NCI-H2227 treated with DMSO at 0.1 percent for 48 hours (cell line): Measurements from ENCODE around the gene PPP1R8.
"Not testable (repeated sequence)": the region's sequence is repeated elsewhere in the genome, so short reads cannot be mapped to it uniquely, and the experiment has no call there.

ENCODE experiments used
- DNase-seq: peaks from one replicate; lab custom pipeline; 2025; lab: John Stamatoyannopoulos, UW

PPP1R8 gene

DNA sequence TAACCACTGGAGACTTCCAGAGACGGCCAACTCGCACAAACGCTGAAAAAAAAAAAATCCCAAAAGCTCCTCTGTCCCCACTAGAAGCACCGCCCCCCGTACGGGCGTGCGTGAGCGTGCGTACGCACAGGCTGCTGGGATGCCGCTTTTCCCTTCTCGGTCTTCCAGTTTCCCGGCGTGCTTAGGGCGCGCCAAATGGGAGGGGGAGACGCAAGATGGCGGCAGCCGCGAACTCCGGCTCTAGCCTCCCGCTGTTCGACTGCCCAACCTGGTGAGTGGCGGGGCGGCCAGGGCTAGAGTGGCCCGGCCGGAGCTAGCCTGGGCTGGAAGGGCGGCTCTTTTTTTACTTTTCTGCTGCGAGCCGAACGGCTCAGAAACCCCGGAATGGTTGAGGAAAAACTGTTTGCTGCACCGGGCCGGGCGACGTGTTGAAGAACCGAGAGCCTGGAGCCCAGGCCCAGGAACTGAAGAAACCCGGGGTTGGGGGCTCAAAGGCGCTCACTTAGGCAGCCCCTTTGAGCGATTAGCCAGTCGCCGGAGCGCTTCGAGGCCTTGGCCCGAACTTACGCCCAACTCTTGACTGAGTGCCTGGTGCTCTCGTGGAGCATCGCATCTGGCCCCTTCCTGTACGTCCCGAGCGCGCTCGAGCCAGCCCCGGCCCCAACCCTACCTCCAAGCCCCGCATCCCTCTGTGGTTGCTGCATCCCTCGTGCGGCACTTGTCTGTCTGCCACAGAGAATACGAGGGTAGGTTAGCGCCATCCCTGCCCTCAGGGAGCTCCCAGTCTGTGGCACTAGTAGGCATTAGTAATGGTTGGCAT is at the start of gene PPP1R8:
Gene PPP1R8 (plus strand): TSS at position 162 of the 820 bp plus-strand sequence. CDS start 54 bp downstream, at position 216.
- DNase-seq, result peak; percentile 97

DNA sequence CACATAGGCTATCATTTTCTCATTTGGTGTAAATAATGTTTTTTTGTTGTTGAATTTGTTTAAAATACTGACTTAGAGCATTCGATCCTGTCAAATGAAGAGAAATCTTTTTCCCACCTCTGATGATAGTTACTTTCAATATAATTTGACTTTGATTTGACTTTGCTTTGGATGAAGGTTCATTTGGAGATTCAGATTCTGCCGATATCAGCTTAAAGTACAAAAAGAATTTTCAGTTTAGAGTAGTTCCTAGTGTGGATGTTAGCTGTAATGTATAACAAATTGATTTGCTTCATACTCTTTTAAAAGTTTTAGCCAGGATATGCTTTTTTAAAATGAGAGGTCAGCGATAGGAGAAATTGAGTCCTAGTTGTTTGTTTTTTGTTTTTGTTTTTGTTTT is 47.6 kb upstream of the PPP1R8 start:
- DNase-seq, result no peak

DNA sequence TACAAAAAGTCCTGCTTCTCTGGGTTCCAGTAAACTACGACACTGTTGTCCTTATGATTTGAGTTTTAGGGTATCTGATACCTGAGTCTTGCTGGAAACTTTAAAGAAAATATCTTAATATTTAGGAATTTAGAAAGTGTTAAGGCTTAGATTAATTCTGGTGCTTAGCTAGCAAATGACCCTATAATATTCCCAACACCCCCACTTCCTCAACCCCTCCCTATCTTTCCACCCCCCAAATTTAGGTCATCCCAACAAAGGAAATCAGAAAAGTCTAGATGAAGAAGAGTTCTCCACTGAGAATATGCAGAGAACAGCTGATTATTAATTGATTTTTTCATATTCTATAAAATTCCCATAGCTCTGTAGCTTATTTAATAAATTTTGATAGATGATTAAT is 45.9 kb upstream of the PPP1R8 start:
- DNase-seq, result no peak

DNA sequence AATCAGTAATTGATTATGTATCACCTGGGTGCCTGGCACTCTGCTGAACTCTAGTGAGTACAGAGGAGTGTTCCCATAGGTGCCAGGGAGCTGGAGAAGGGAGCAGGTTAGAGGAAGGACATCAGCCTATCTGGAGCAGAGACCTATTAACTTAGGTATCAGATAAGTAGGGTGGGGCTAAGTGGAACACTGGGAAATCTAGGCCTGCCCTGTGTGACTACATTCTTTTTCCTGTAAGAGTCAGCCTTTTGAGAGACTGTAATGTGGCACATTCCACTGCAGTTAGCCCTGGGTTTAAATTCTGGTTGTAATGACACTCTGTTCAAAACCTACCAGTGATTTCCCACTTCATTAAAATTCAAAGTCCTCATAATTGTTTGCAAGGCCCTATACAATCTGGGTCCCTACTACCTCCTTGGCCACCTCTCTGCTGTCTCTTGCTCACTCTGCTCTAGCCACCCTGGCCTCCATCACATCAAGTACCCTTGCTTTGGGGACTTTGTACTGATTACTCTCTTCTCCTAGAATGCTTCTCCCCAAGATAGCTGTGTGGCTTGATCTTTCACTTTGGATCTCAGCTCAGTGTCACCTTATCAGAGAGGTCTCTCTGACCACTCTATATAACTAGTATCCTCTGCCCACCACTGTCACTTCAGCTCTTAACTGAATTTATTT is 44.7 kb upstream of the PPP1R8 start:
- DNase-seq, result no peak

DNA sequence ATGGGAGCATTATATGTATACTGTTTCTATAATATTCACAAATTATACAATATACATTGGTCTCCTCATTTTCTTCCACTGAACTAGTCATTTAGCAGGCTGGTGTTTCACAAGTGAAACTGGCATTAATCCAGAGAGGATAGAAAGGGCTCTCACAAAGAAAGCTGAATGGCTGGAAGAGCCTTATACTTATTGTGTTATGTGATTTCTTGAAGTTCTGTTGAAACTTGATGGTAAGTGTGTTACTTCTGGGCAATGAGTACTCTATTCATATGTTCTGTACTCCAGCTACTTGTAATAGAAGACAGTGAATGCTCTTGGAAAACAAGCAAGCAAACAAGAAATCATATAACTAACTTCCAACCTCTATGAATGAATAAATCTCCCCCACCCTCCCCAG is 42.7 kb upstream of the PPP1R8 start:
- no peak for DNase-seq

DNA sequence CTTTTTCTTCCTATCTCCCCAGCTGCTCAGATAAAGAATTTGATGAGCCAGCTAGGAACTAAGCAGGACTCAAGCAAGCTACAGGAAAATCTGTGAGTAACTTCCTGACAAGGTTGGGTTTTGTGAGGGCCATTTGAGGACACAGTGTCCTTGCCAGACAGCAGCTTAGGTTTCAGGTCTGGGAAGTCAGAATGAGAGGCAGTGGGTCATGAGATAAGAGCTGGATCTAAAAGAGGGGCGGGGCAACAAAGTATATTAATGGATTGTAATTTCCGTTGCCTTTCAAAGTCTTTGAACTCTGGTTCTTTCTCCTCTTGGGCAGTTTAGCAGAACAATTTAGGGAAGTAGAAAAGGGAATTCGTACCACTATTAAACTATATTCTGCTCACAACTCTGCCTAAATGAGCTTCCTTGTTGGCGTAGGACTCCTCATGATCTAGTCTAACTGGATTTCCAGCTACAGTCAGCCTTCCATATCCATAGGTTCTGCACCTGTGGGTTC is 41.0 kb upstream of the PPP1R8 start:
- DNase-seq, result peak; percentile 67

DNA sequence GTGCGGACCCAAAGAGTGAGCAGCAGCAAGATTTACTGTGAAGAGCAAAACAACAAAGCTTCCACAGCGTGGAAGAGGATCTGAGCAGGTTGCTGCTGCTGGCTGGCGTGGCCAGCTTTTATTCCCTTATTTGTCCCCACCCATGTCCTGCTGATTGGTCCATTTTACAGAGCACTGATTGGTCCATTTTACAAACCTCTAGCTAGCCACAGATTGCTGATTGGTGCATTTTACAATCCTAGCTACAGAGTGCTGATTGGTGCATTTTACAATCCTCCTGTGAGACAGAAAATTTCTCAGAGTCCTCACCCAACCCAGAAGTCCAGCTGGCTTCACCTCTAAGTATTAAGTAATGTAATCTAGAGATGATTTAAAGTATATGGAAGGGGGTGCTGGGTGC is 40.3 kb upstream of the PPP1R8 start:
- DNase-seq, result not testable (repeated sequence)

DNA sequence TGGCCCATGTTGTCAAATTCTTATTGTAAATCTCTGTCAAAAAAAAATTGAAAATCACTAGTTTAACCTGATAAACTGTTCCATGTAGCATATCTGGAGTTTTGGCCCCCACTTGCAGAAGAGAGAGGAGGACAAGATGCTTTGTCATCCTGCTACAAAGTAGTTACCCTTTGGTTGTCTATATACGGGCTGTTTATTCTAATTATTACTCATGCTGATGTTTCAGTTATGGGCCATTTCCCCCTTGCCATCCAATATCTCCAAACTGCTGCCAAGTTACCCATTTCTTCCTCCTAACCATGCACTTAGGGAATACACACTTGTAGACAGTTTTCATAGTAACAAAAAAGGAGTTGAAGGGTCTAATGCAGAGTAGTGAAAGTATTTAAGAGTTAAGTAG is 35.0 kb upstream of the PPP1R8 start:
- DNase-seq, result no peak

DNA sequence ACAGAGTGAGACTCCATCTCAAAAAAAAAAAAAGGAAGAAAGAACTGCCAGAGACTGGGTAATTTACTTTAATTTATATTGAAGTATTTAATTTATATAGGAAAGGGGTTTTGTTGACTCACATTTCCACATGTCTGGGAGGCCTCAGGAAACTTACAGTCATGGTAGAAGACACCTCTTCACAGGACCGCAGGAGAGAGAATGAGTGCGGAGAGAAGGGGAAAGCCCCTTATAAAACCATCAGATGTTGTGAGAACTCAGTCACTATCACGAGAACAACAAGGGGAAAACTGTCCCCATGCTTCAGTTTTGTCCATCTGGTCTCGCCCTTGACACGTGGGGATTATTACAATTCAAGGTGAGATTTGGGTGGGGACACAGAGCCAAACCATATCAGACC is 25.8 kb upstream of the PPP1R8 start:
- no peak for DNase-seq

DNA sequence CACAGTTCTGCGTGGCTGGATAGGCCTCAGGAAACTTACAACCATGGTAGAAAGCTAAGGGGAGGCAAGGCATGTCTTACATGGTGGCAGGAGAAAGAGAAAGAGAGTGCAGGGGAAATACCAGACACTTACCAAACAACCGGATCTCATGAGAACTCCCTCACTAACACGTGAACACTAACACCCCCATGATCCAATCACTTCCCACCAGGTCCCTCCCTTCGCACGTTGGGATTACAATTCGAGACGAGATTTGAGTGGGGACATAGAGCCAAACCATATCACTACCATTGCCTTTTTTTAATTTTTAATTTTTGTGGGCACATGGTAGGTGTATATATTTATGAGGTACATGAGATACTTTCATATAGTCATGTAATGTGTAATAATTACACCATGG is 23.8 kb upstream of the PPP1R8 start:
- no peak for DNase-seq

DNA sequence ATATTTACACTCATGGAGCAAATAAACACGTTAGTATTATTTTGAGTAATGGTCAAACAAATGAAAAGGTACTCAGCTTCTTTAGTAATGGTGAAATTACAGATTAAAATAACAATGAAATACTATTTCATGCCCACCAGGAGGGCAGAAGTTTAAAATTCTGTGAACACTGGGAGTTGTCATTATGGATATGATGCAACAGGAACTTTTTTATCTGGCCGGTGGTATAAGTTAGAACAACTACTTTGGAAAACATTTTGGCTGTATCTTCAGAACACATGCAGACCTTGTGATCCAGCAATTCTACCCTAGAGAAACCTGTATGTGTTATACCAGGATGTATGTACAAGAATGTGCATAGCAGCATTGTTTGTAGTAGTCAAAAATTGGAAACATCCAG is 23.2 kb upstream of the PPP1R8 start:
- DNase-seq, result no peak

DNA sequence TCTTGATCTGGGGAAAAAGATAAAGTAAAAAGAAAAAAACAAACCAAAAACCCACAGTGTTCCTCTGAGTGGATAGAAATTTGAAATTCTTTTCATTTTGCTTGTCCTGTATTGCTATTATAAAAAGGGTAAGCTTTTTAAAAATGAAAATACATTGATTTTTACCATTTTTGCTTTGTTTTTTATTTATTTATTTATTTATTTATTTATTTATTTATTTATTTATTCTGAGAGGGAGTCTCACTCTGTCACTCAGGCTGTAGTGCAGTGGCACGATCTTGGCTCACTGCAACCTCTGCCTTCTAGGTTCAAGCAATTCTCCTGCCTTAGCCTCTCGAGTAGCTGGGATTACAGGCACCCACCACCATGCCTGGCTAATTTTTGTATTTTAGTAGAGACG is 22.5 kb upstream of the PPP1R8 start:
- DNase-seq, result not testable (repeated sequence)

DNA sequence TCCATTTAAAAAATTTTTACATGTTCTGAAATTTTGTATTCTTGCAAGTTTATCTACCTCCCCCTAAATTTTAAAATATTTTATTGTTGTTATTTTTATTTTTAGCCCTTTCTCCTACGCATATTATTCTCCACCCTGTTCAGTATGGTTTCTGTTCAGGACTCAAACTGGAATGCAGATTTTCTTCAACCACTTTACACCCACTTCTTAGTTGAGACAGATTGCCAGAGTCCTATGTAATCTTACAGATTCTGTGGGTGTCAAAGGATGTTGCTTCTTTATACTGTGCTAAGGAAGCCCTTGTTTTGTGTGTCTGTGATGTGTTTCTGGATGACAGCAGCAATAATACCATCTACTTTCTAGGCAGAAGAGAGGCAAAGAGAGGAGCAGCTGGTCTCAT is 20.7 kb upstream of the PPP1R8 start:
- DNase-seq, result no peak

DNA sequence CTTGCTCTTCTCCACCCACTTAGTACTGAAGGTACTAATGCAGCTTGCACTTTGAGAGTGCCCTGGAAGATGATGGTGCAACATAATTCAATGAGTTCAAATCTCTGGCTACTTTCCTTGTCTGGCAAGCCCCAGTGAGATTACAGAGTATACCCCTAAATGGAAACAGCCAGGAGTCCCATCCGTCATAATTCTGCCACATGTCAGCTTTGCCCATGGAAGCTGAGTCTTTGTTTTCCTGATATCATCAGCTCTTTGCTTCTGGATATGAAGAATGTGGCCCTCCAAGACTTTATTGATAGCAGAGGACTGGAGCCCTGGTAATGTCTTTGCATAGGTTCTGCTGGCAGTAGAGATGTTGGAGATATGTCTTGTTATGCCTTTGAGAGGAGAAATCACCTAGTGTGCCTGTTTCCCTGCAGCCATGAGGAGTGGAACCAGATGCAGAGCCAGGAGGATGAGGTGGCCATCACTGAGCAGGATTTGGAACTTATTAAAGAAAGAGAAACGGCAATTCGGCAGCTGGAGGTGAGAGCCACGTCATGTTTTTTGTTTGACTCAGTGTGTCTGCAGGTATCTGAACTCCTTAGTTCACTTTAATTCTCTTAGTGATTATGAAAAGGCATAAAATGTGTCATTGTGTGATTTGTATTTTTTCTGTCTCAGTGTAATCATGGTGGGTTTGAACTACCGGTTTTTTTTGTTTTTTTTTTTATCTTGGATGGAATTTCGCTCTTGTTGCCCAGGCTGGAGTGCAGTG is 18.7 kb upstream of the PPP1R8 start:
- DNase-seq, result no peak

DNA sequence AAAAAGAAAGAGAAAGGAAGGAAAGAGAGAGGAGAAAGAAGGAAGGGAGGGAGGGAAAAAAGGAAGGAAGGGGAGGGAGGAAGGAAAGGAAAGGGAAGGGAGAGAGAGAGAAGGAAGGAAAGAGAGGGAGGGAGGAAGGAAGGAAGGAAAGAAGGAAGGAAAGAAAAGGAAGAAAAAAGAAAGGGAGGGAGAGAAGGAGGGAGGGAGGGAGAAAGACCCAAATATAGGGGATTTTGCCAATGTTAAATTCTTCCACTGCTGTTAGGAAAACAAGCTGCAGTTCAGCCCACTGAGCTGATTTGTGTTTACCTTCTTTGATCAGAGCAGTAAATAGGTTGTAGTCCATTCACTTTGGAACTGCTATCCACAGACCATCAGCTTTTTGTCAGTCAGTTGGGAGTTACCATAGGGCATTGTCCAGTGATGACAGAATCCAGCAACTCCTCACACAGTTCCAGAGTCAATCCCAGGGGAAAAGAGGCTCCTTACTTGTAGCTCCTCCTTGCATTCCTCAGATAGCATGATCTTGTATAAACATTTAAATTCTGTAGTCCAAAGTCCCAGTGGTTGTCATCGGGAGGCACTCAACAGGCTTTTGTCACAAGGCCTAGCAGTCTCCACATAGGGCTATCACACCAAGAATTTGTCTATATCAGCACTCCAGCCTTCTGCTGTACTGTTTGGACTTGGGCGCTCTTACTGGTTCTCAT is 13.5 kb upstream of the PPP1R8 start:
- no peak for DNase-seq

DNA sequence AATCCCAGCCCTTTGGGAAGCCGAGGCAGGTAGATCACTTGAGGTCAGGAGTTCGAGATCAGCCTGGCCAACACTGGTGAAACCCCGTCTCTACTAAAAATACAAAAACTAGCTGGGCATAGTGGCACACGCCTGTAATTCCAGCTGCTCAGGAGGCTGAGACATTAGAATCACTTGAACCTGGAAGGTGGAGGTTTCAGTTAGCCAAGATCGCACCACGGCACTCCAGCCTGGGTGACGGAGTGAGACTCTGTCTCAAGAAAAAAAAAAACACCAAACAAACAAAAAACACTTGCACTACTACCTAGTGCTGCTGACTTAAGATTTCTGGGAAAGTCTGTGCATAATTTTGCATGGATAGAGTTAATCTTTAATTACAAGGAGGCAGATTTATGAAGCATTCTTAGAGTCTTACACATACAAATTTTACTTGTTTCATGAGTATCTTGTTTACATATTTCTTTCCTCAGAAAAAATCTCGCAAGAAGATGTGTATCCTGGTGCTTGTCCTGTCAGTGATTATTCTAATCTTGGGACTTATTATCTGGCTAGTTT is 8.7 kb upstream of the PPP1R8 start:
- no peak for DNase-seq

DNA sequence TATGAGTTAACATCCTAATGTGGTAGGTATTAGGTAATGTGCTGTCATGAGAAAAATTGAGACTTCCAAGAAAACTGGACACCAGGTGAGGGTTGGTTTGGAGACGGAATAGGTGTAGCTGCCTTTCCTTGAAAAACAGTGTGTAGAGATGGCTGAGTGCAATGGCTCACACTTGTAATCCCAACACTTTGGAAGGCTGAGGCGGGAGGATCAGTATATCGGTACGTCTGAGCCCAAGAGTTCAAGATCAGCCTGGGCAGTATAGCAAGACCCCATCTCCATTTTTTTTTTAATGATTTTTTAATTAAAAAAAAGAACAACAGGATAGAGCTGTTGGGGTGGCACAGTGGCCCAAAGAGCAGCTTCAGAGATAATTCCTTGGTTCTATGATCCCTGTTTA is 6.8 kb upstream of the PPP1R8 start:
- no peak for DNase-seq

DNA sequence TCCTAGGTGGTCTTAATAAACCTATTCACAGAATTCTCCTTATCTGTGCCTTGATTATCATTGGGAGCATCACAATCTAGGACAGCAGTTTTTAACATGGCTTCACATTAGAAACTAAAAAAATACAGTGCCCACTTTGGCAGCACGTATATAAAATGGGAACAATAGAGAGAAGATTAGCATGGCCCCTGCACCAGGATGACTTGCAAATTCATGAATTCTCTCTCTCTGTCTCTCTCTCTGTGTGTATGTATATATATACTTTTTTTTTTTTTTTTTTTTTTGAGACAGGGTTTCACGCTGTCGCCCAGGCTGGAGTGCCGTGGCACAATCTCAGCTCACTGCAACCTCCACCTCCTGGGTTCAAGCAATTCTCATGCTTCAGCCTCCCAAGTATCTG is 6.2 kb upstream of the PPP1R8 start:
- DNase-seq, result no peak

DNA sequence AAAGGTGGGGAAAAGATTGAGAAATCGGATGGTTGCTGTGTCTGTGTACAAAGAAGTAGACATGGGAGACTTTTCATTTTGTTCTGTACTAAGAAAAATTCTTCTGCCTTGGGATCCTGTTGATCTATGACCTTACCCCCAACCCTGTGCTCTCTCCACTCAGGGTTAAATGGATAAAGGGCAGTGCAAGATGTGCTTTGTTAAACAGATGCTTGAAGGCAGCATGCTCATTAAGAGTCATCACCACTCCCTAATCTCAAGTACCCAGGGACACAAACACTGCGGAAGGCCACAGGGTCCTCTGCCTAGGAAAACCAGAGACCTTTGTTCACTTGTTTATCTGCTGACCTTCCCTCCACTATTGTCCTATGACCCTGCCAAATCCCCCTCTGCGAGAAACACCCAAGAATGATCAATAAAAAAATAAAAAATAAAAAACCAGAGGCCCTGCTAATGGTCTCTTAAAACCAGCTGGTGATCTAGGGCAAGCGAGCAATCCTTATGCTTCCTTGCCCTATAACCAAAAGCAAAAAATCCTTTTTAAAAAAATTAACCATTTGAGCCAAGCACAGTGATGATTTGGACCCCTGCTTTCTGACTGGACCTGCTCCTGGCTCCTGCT is 1.1 kb upstream of the PPP1R8 start:
- DNase-seq, result not testable (repeated sequence)

DNA sequence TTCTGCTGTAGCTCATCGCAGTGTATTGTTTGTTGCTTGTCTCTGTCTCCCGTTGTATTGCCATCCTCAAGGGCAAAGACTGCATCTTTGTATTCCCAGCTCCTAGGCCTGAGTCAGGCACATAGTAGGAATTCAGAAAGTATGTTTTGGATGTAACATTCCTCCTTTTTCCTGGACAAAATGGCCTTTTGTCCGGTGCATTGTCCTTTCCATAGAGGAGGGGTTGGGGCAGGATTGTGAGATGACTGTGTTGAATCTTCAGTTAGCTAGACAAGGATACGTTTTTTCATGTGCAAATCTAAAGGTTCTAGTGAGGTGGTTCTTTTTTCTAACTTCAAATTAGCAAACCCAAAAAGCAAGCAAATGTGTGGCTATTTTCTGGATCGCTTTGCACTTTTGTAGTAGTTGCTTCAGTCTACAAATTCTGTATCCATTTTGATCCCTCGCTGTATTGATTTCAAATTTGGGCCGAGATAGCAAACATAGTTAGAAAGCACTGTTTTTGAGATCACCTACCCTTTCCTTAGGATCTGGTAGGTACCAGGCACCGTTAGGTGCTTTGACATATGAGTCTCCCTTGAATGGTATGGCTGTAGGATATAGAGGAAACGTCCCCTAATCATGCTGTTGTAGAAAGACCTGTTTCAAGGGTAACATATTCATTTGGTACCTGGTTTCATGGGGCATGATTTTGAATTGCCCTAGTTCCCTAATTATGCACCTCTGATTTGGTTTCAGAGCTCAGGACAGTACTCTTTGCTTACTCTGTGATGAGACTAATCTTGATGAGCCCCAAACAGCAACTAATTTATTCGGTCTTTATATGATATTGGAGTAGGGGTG is 1.2 kb downstream of the PPP1R8 start:
- no peak for DNase-seq
